B cell (primary cell): ENCODE measurements around the gene BEX4. TPM values are rescaled to one million over a fixed set of nuclear protein-coding genes. Genes with fewer than 3 reads are reported as not detected.

ENCODE experiments used
- ATAC-seq: fragments of 200-7000 bp; cut with Tn5 transposase; one replicate; pipeline ENCODE4 v1.10.0; 2021; ENCODE audit warnings: low read depth, mild to moderate bottlenecking, moderate number of reproducible peaks, moderate library complexity
- CTCF ChIA-PET: fragments of 350-600 bp; sonication (Branson Sonifier 250); formaldehyde crosslinking; loops from one replicate; lab custom pipeline; 2021; ENCODE audit warnings: antibody characterized with exemption, inconsistent platforms; lab: Charles Lee
- POLR2A ChIA-PET: fragments of 350-600 bp; sonication (Branson Sonifier 250); formaldehyde crosslinking; loops from one replicate; lab custom pipeline; 2021; ENCODE audit warnings: antibody characterized with exemption; lab: Charles Lee
- DNase-seq: peaks from one replicate; pipeline ENCODE4 v3.0.0; 2013
- H2AFZ ChIP-seq: 2 replicates; pipeline ENCODE4 v1.6.1; 2012; ENCODE audit warnings: mild to moderate bottlenecking, low read depth, low read length; ENCODE audit not compliant: insufficient read depth, poor library complexity, severe bottlenecking
- H3K27ac ChIP-seq, 2 donors: 1 replicate in 1 of 2; 2 replicates in 1 of 2; pipeline ENCODE4 v1.5.1; 2012 to 2013; ENCODE audit warnings: low read length in 2 of 2, mild to moderate bottlenecking in 2 of 2, moderate library complexity in 1 of 2
- H3K27me3 ChIP-seq, 4 experiments: fragments of 200-600 bp in 1 of 4; sonication (generic) in 1 of 4; replicated peaks in 1 of 4; 1 replicate in 2 of 4; 2 replicates in 2 of 4; pipeline versions ENCODE4 v1.6.1 to v1.7.0; 2013 to 2016; ENCODE audit warnings: low read length in 3 of 4, mild to moderate bottlenecking in 2 of 4, mixed read lengths in 1 of 4, moderate library complexity in 1 of 4; ENCODE audit not compliant: insufficient read depth in 4 of 4, control insufficient read depth in 3 of 4; ENCODE audit errors: control extremely low read depth in 1 of 4
- H3K36me3 ChIP-seq, 2 experiments: replicated peaks in 1 of 2; 1 replicate in 1 of 2; 2 replicates in 1 of 2; pipeline versions ENCODE4 v1.6.1 to v1.7.1; 2013; ENCODE audit warnings: low read length in 1 of 2; ENCODE audit not compliant: insufficient read depth in 2 of 2, control insufficient read depth in 1 of 2; ENCODE audit errors: control extremely low read depth in 1 of 2, extremely low read depth in 1 of 2
- H3K4me1 ChIP-seq, 2 donors: fragments of 200-600 bp in 1 of 2; sonication (generic) in 1 of 2; 1 replicate in 1 of 2; 2 replicates in 1 of 2; pipeline versions ENCODE4 v1.5.1 to v1.6.1; 2013 to 2017; ENCODE audit warnings: low read length in 2 of 2; ENCODE audit not compliant: control insufficient read depth in 2 of 2, insufficient read depth in 2 of 2
- H3K4me2 ChIP-seq: replicated peaks from 2 replicates; pipeline ENCODE3; 2012; ENCODE audit warnings: mild to moderate bottlenecking, low read depth, low read length; ENCODE audit not compliant: poor library complexity, severe bottlenecking
- H3K4me3 ChIP-seq, 5 experiments: fragments of 200-600 bp in 1 of 5; sonication (generic) in 1 of 5; 1 replicate in 3 of 5; 2 replicates in 2 of 5; pipeline versions ENCODE4 v1.5.1 to v1.7.0; 2011 to 2016; ENCODE audit warnings: low read length in 4 of 5, mild to moderate bottlenecking in 4 of 5, low read depth in 2 of 5, control low read depth in 1 of 5, moderate library complexity in 1 of 5; ENCODE audit not compliant: insufficient read depth in 1 of 5; ENCODE audit errors: control extremely low read depth in 1 of 5, extremely low read depth in 1 of 5
- H3K79me2 ChIP-seq: fragments of 200-600 bp; sonication (generic); one replicate; pipeline ENCODE4 v1.6.0; 2016; ENCODE audit warnings: low read length; ENCODE audit not compliant: control insufficient read depth, insufficient read depth
- H3K9ac ChIP-seq: fragments of 200-600 bp; sonication (generic); 2 replicates; pipeline ENCODE4 v1.6.1; 2017; ENCODE audit warnings: mild to moderate bottlenecking, low read length, moderate library complexity
- H3K9me3 ChIP-seq, 3 donors: one replicate each; pipeline versions ENCODE4 v1.6.1 to v1.7.1; 2013; ENCODE audit warnings: low read length in 2 of 3; ENCODE audit not compliant: control insufficient read depth in 2 of 3, insufficient read depth in 1 of 3; ENCODE audit errors: control extremely low read depth in 1 of 3
- H4K20me1 ChIP-seq: 2 replicates; pipeline ENCODE4 v1.6.0; 2012; ENCODE audit warnings: mild to moderate bottlenecking, low read length; ENCODE audit not compliant: insufficient read depth, control insufficient read depth, poor library complexity, severe bottlenecking
- H3K27ac Mint-ChIP-seq: one replicate; pipeline ENCODE4 v1.8.0; 2021; ENCODE audit warnings: mixed read lengths
- H3K27me3 Mint-ChIP-seq: one replicate; pipeline ENCODE4 v1.8.0; 2021; ENCODE audit warnings: mixed read lengths
- H3K4me1 Mint-ChIP-seq: one replicate; pipeline ENCODE4 v1.8.0; 2021; ENCODE audit warnings: mixed read lengths
- H3K4me3 Mint-ChIP-seq: one replicate; pipeline ENCODE4 v1.8.0; 2021; ENCODE audit warnings: mixed read lengths
- H3K9me3 Mint-ChIP-seq: one replicate; pipeline ENCODE4 v1.8.0; 2022; ENCODE audit warnings: mixed read lengths; ENCODE audit not compliant: insufficient read depth
- CTCF ChIP-seq: fragments of 200-600 bp; IDR thresholded peaks from one replicate; pipeline ENCODE4 v1.8.0; 2022; ENCODE audit warnings: antibody characterized with exemption, mild to moderate bottlenecking
- EZH2 ChIP-seq: IDR thresholded peaks from 2 replicates; pipeline ENCODE4 v1.6.1; 2012; ENCODE audit warnings: borderline replicate concordance, low read depth, mild to moderate bottlenecking, moderate library complexity, low read length; ENCODE audit not compliant: insufficient read depth, poor library complexity, severe bottlenecking
- WGBS: methylation state at CpG from one replicate; pipeline ENCODE4 v1.1.5; 2013; ENCODE audit warnings: missing lambda C conversion rate; ENCODE audit not compliant: insufficient coverage; 5-methylcytosine and 5-hydroxymethylcytosine counted together
- intact Hi-C: fragments of 100-400 bp; cut with micrococcal nuclease; formaldehyde crosslinking; loops from one replicate; pipeline ENCODE4 v1.10.0; 2022
- polyA plus RNA-seq: library from polyadenylated mRNA; depleted of rRNA; stranded (reverse); fragments of >200 nt; gene quantifications from 2 replicates; pipeline ENCODE4 v1.2.3, GENCODE V29; 2012
- total RNA-seq, 2 donors: library from RNA; stranded (reverse); fragments of 120-200 nt in 1 of 2; gene quantifications; 1 replicate in 1 of 2; 2 replicates in 1 of 2; pipeline versions ENCODE4 v1.2.3 to v1.2.4, GENCODE V29; 2013 to 2022

The BEX4 gene
- total and polyA plus RNA-seq, 2 donors (not counting 1 experiment from before 2014, with no cell fraction given), result 19.8 to 32.1 TPM

- DNase-seq, result no peak
- intact Hi-C loops, result no loop called here
- H3K4me1 ChIP-seq, result no peaks in the 10 kb centered on the region
- POLR2A ChIA-PET, result no interaction called here
- no peaks in the 10 kb centered on the region for H3K27me3 ChIP-seq
- no peak overlapping the region for H3K9ac ChIP-seq
- no peaks in the 10 kb centered on the region for H3K79me2 ChIP-seq
- TF ChIP-seq CTCF, result no peak
- no peak for TF ChIP-seq EZH2
- H3K27ac ChIP-seq, result no peak overlapping the region
- H2AFZ ChIP-seq, result no peak overlapping the region
- Mint-ChIP-seq H3K9me3 (no peaks in the 10 kb centered on the region), H3K27me3 (peaks cover 6% of the 10 kb centered on the region), H3K4me3 (no peak overlapping the region), H3K27ac (no peak overlapping the region), H3K4me1 (no peaks in the 10 kb centered on the region)
- no peaks in the 10 kb centered on the region for H3K36me3 ChIP-seq
- H3K9me3 ChIP-seq, result no peaks in the 10 kb centered on the region
- no peak for ATAC-seq
- CTCF ChIA-PET, result no interaction called here
- WGBS, result no CpG with 5 or more reads among the region's 3 CpGs
- no peak overlapping the region for H3K4me3 ChIP-seq
- no peak overlapping the region for H3K4me2 ChIP-seq
- no peaks in the 10 kb centered on the region for H4K20me1 ChIP-seq
Observed at GRCh38 chrX:103201041-103201440, 13.9 kb upstream of the BEX4 start.

GRCh38 chrX:103210056-103210455, 4.9 kb upstream of the BEX4 start:
- Histone ChIP-seq H3K9ac (no peak overlapping the region), H3K4me3 (no peak overlapping the region), H3K9me3 (no peaks in the 10 kb centered on the region), H3K79me2 (no peaks in the 10 kb centered on the region), H3K4me2 (no peak overlapping the region), H3K27ac (no peak overlapping the region), H4K20me1 (no peaks in the 10 kb centered on the region), H3K36me3 (no peaks in the 10 kb centered on the region), H3K27me3 (peaks cover 0 to 6% (median 2%) of the 10 kb centered on the region in 4 experiments), H3K4me1 (peaks cover 0 to 4% of the 10 kb centered on the region in 2 donors), H2AFZ (no peak overlapping the region)
- H3K9me3 Mint-ChIP-seq, result no peaks in the 10 kb centered on the region
- ATAC-seq, result no peak
- 100% methylated on average over 1 of the region's 5 CpGs for WGBS
- ChIA-PET POLR2A (no interaction called here), CTCF (interaction anchor here (1.4 to 3.4 kb wide), 4 partner anchors 13 to 280 kb away, joined by 4 to 34 read pairs (median 16); no protein-coding TSS in a partner anchor)
- intact Hi-C loops, result no loop called here
- H3K27me3 Mint-ChIP-seq, result no peaks in the 10 kb centered on the region
- TF ChIP-seq EZH2, result no peak
- TF ChIP-seq CTCF, result no peak
- peaks cover 6% of the 10 kb centered on the region for H3K4me1 Mint-ChIP-seq
- no peak overlapping the region for H3K4me3 Mint-ChIP-seq
- DNase-seq, result no peak
- H3K27ac Mint-ChIP-seq, result no peak overlapping the region
